Measurements from ENCODE around the gene ELP2. TPM values are rescaled to one million over a fixed set of nuclear protein-coding genes. Genes with fewer than 3 reads are reported as not detected.

The ELP2 gene
- polyA plus RNA-seq, 2 donors = 22.7 to 40.3 TPM

DNA sequence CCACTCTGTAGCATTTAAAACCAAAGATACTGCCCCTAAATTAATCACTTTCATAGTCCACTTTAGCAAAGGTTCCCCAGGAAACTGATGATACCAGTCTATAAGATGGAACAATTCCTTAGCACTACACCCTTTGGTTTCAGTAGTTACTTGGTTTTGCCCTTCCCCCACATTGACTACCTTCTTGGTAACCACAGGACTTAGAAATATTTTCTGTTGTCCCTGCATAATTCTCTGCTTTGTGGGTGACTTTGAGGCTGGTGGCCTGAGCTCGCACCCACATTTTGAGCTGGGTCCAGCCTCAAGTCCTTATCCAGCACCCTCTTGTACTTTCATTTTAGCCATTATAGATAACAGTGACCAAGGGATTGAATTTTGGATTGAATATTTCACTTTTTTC, 23.1 kb downstream of the ELP2 start:
- H3K27ac ChIP-seq (ENCODE audit: low read depth in 2 of 2, low read length in 1 of 2) = no peak overlapping the region
- H3K4me1 ChIP-seq (ENCODE audit: control insufficient read depth in 2 of 2, insufficient read depth in 2 of 2, low read length in 1 of 2) = no peaks in the 10 kb centered on the region
- H3K36me3 ChIP-seq (ENCODE audit: control insufficient read depth in 2 of 2, insufficient read depth in 2 of 2, low read length in 1 of 2) = peaks cover 5 to 19% of the 10 kb centered on the region in 2 donors
- WGBS, 2 donors = 95 to 100% methylated on average over 1 of the region's 1 CpG
- H3K9me3 ChIP-seq (ENCODE audit: control insufficient read depth in 2 of 2, insufficient read depth in 1 of 2, low read depth in 1 of 2, low read length in 1 of 2) = no peaks in the 10 kb centered on the region
- no peaks in the 10 kb centered on the region for H3K27me3 ChIP-seq (ENCODE audit: control insufficient read depth in 1 of 2, insufficient read depth in 2 of 2, low read length in 2 of 2)
- H3K4me3 ChIP-seq (ENCODE audit: low read depth in 1 of 2, low read length in 2 of 2) = no peak overlapping the region

DNA sequence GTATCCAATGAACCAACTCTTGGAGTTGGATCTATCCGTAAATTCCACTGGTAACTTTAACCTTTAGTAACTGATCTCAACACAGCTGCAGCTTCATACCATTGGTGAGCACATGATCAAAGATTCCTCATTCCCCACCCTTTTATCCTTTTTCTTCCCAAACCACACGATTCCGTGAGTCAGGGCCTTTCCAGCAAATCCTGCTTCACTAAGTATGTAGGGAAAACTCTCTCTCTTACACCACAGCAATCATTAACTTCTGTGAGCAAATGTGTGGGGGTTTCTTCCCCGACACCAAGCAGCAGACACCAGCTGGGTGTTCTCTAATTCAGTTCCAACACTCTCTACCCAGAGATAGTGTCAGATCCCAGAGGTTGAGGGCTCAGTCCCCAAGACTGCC, 23.5 kb downstream of the ELP2 start:
- peaks cover 5 to 19% of the 10 kb centered on the region in 2 donors for H3K36me3 ChIP-seq (ENCODE audit: control insufficient read depth in 2 of 2, insufficient read depth in 2 of 2, low read length in 1 of 2)
- no peaks in the 10 kb centered on the region for H3K4me1 ChIP-seq (ENCODE audit: control insufficient read depth in 2 of 2, insufficient read depth in 2 of 2, low read length in 1 of 2)
- no peaks in the 10 kb centered on the region for H3K27me3 ChIP-seq (ENCODE audit: control insufficient read depth in 1 of 2, insufficient read depth in 2 of 2, low read length in 2 of 2)
- 80 to 81% methylated on average over 4 of the region's 4 CpGs for WGBS, 2 donors
- H3K9me3 ChIP-seq (ENCODE audit: control insufficient read depth in 2 of 2, insufficient read depth in 1 of 2, low read depth in 1 of 2, low read length in 1 of 2) = no peaks in the 10 kb centered on the region
- H3K4me3 ChIP-seq (ENCODE audit: low read depth in 1 of 2, low read length in 2 of 2) = no peak overlapping the region
- no peak overlapping the region for H3K27ac ChIP-seq (ENCODE audit: low read depth in 2 of 2, low read length in 1 of 2)

DNA sequence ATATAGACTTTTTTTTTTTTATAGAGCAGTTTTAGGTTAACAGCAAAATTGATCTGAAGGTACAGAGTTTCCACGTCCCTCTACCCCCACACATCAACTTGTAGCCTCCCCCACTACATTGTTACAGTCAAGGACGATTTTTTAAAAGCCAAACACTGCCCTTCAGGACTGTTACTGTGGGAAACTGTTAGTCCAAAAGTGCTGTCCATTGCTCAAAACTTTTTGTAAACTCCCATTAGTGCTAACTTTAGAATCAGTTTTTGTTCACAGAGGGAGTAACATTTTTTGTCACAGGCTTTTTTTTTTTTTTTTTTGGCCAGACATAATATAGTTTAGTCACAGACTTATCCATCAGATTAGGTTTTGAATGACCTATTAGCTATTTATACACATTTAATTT, 24.1 kb downstream of the ELP2 start:
- Histone ChIP-seq H3K27ac (ENCODE audit: low read depth in 2 of 2, low read length in 1 of 2) (no peak overlapping the region), H3K36me3 (ENCODE audit: control insufficient read depth in 2 of 2, insufficient read depth in 2 of 2, low read length in 1 of 2) (peaks cover 5 to 19% of the 10 kb centered on the region in 2 donors), H3K4me1 (ENCODE audit: control insufficient read depth in 2 of 2, insufficient read depth in 2 of 2, low read length in 1 of 2) (no peaks in the 10 kb centered on the region), H3K27me3 (ENCODE audit: control insufficient read depth in 1 of 2, insufficient read depth in 2 of 2, low read length in 2 of 2) (no peaks in the 10 kb centered on the region), H3K9me3 (ENCODE audit: control insufficient read depth in 2 of 2, insufficient read depth in 1 of 2, low read depth in 1 of 2, low read length in 1 of 2) (no peaks in the 10 kb centered on the region), H3K4me3 (ENCODE audit: low read depth in 1 of 2, low read length in 2 of 2) (no peak overlapping the region)
- 66 to 74% methylated on average over 2 of the region's 2 CpGs for WGBS, 2 donors

DNA sequence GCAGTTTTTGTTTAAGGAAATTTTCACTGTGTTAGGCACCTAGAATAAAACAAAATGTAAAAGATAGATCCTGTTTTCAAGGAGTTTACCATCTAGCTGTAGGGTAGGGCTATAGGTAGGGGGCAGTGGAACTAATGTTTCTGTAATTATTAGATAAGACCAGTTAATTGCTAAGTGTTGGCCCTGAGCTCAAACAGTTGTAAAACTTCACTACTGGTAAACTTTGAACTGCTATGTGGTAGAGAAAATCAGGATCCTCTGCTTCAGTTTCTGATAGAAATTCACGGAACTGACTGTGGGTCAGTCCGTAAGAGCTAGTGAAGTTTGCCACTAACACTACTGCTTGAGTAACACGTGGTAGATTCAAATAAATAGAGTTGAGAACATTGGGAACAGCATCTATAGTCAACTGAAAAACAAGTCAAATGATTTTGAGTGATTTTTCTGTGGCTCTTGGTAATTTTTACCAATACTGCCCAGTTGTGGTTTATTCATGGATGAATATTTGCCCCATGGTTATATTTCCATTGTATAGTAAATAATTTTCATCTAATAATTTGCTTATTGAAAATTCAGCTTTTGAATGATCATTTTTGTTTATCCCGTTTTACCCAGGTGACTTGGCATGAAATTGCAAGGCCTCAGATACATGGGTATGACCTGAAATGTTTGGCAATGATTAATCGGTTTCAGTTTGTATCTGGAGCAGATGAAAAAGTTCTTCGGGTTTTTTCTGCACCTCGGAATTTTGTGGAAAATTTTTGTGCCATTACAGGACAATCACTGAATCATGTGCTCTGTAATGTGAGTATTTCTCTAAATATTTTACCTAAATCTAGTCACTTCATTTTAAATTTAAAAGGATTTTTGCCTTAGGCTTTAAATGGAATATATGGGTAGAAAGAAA, 26.4 kb downstream of the ELP2 start:
- H3K4me1 ChIP-seq (ENCODE audit: control insufficient read depth in 2 of 2, insufficient read depth in 2 of 2, low read length in 1 of 2) = no peaks in the 10 kb centered on the region
- H3K36me3 ChIP-seq (ENCODE audit: control insufficient read depth in 2 of 2, insufficient read depth in 2 of 2, low read length in 1 of 2) = peaks cover 5 to 12% of the 10 kb centered on the region in 2 donors
- H3K9me3 ChIP-seq (ENCODE audit: control insufficient read depth in 2 of 2, insufficient read depth in 1 of 2, low read depth in 1 of 2, low read length in 1 of 2) = no peaks in the 10 kb centered on the region
- H3K27ac ChIP-seq (ENCODE audit: low read depth in 2 of 2, low read length in 1 of 2) = no peak overlapping the region
- 84 to 93% methylated on average over 7 of the region's 7 CpGs for WGBS, 2 donors
- H3K4me3 ChIP-seq (ENCODE audit: low read depth in 1 of 2, low read length in 2 of 2) = no peak overlapping the region
- no peaks in the 10 kb centered on the region for H3K27me3 ChIP-seq (ENCODE audit: control insufficient read depth in 1 of 2, insufficient read depth in 2 of 2, low read length in 2 of 2)

DNA sequence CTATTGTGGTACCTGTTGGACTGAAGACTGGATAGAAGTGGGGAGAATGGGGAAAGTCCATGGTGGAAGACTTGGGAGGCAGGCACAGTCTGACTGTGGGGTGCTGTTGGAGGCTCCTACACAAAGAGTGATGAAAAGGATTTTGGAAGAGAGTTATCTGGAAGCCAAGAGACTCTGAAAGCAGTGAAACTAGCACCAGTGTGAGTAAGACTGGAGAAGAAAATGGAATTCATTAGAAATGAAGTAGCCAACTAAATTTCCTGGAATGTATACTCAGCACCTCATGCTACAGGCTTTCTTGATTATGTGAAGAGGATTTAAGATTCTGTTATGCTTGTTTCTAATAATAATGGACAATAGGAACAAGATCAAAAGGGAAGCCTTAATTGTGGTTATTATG, 27.7 kb downstream of the ELP2 start:
- H3K27me3 ChIP-seq (ENCODE audit: control insufficient read depth in 1 of 2, insufficient read depth in 2 of 2, low read length in 2 of 2) = no peaks in the 10 kb centered on the region
- H3K36me3 ChIP-seq (ENCODE audit: control insufficient read depth in 2 of 2, insufficient read depth in 2 of 2, low read length in 1 of 2) = peaks cover 5 to 6% of the 10 kb centered on the region in 2 donors
- H3K9me3 ChIP-seq (ENCODE audit: control insufficient read depth in 2 of 2, insufficient read depth in 1 of 2, low read depth in 1 of 2, low read length in 1 of 2) = no peaks in the 10 kb centered on the region
- no peaks in the 10 kb centered on the region for H3K4me1 ChIP-seq (ENCODE audit: control insufficient read depth in 2 of 2, insufficient read depth in 2 of 2, low read length in 1 of 2)
- no peak overlapping the region for H3K27ac ChIP-seq (ENCODE audit: low read depth in 2 of 2, low read length in 1 of 2)
- no peak overlapping the region for H3K4me3 ChIP-seq (ENCODE audit: low read depth in 1 of 2, low read length in 2 of 2)

DNA sequence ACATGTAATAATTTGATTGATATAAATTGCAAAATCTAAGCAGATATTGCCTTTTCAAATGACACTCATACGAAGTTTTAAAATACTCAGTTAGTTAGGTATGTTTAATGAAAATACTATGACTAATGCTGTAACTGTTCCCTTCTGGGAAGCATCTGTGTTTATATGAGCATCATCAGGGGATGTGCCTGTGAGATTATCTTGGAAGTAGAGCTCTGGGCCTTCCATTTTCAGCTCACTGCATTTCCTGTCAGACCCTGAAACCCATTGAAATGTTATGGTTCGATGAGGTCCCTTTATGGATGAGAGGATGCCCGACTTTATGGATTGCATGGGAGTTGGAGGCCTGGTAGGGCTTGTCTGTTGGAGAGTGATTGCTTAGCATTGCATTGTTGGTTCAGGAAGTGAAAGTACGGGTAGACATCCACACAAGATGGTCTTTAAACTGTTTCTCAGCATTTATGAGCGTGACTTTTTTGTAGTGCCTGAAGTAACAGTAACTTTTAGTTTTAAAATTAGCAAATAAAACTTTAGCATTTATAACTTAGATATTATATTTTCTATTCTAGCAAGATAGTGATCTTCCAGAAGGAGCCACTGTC, 28.7 kb downstream of the ELP2 start:
- WGBS, 2 donors = 78 to 82% methylated on average over 5 of the region's 5 CpGs
- Histone ChIP-seq H3K27ac (ENCODE audit: low read depth in 2 of 2, low read length in 1 of 2) (no peak overlapping the region), H3K4me3 (ENCODE audit: low read depth in 1 of 2, low read length in 2 of 2) (no peak overlapping the region), H3K9me3 (ENCODE audit: control insufficient read depth in 2 of 2, insufficient read depth in 1 of 2, low read depth in 1 of 2, low read length in 1 of 2) (no peaks in the 10 kb centered on the region), H3K36me3 (ENCODE audit: control insufficient read depth in 2 of 2, insufficient read depth in 2 of 2, low read length in 1 of 2) (peaks cover 1 to 5% of the 10 kb centered on the region in 2 donors), H3K27me3 (ENCODE audit: control insufficient read depth in 1 of 2, insufficient read depth in 2 of 2, low read length in 2 of 2) (no peaks in the 10 kb centered on the region), H3K4me1 (ENCODE audit: control insufficient read depth in 2 of 2, insufficient read depth in 2 of 2, low read length in 1 of 2) (no peaks in the 10 kb centered on the region)

DNA sequence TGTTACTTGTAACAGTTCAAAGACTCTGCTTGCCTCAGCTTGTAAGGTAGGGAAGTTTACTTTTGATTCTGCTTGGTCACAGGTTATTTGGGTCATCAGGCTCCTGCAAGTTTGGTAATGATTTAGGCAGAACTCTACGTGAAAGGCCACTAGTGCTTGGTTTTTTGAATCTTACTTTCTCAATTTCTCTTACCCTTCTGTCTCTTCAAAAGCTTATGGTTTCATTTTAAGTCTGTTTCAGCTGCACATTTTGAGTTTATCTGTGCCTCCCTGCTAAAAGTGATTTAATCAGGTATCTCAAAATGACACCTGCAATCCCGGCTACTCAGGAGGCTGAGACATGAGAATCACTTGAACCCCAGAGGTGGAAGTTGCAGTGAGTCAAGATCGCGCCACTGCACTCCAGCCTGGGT, 31.3 kb downstream of the ELP2 start:
- Histone ChIP-seq H3K9me3 (ENCODE audit: control insufficient read depth in 2 of 2, insufficient read depth in 1 of 2, low read depth in 1 of 2, low read length in 1 of 2) (no peaks in the 10 kb centered on the region), H3K36me3 (ENCODE audit: control insufficient read depth in 2 of 2, insufficient read depth in 2 of 2, low read length in 1 of 2) (peaks cover 0 to 2% of the 10 kb centered on the region in 2 donors), H3K4me1 (ENCODE audit: control insufficient read depth in 2 of 2, insufficient read depth in 2 of 2, low read length in 1 of 2) (no peaks in the 10 kb centered on the region), H3K27me3 (ENCODE audit: control insufficient read depth in 1 of 2, insufficient read depth in 2 of 2, low read length in 2 of 2) (no peaks in the 10 kb centered on the region), H3K27ac (ENCODE audit: low read depth in 2 of 2, low read length in 1 of 2) (no peak overlapping the region), H3K4me3 (ENCODE audit: low read depth in 1 of 2, low read length in 2 of 2) (no peak overlapping the region)
- WGBS, 2 donors = 83 to 84% methylated on average over 4 of the region's 4 CpGs

DNA sequence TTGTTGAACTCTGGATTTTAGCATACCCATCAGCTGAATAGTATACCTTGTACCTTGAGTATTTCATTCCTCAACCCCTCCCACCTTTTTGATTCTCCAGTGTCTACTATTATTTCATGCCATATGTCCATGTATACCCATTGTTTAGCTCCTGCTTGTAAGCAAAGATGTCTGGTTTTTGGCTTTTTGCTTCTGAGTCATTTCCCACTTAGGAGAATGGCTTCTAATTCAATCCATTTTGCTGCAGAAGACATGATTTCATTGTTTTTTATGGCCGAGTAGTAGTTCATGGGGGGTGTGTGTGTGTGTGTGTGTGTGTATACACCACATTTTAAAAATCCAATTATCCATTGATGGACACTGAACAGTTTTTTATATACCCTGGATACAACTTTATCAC, 33.3 kb downstream of the ELP2 start:
- no peaks in the 10 kb centered on the region for H3K27me3 ChIP-seq (ENCODE audit: control insufficient read depth in 1 of 2, insufficient read depth in 2 of 2, low read length in 2 of 2)
- H3K4me1 ChIP-seq (ENCODE audit: control insufficient read depth in 2 of 2, insufficient read depth in 2 of 2, low read length in 1 of 2) = no peaks in the 10 kb centered on the region
- peaks cover 0 to 5% of the 10 kb centered on the region in 2 donors for H3K36me3 ChIP-seq (ENCODE audit: control insufficient read depth in 2 of 2, insufficient read depth in 2 of 2, low read length in 1 of 2)
- H3K27ac ChIP-seq (ENCODE audit: low read depth in 2 of 2, low read length in 1 of 2) = no peak overlapping the region
- no peaks in the 10 kb centered on the region for H3K9me3 ChIP-seq (ENCODE audit: control insufficient read depth in 2 of 2, insufficient read depth in 1 of 2, low read depth in 1 of 2, low read length in 1 of 2)
- WGBS, 2 donors = 81 to 88% methylated on average over 1 of the region's 1 CpG
- H3K4me3 ChIP-seq (ENCODE audit: low read depth in 1 of 2, low read length in 2 of 2) = no peak overlapping the region

DNA sequence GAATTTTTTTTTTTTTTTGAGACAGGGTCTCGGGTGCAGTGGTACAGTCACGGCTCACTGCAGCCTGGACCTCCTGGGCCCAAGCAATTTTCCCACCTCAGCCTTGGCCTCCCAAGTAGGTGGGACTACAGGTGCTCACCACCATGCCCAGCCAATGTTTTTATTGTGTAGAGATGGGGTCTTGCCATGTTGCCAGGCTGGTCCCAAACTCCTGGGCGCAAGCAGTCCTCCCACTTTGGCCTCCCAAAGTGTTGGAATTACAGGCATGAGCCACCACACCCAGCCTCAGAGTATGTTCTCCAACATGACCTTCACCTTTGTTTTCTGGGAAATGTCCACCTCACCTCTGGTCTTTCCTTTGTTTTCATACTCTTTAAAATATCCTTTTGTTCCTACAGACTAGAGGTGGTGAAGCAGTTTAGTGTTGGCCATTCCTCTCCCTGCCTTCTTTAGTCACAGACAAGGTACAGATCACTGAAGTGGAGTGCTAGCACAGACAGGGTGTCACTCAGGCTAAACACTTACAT, 38.1 kb downstream of the ELP2 start:
- peaks cover 0 to 22% of the 10 kb centered on the region in 2 donors for H3K36me3 ChIP-seq (ENCODE audit: control insufficient read depth in 2 of 2, insufficient read depth in 2 of 2, low read length in 1 of 2)

More for the DNA sequence above, 38.1 kb downstream of the ELP2 start:
- Histone ChIP-seq H3K9me3 (ENCODE audit: control insufficient read depth in 2 of 2, insufficient read depth in 1 of 2, low read depth in 1 of 2, low read length in 1 of 2) (no peaks in the 10 kb centered on the region), H3K27ac (ENCODE audit: low read depth in 2 of 2, low read length in 1 of 2) (no peak overlapping the region), H3K4me1 (ENCODE audit: control insufficient read depth in 2 of 2, insufficient read depth in 2 of 2, low read length in 1 of 2) (no peaks in the 10 kb centered on the region), H3K4me3 (ENCODE audit: low read depth in 1 of 2, low read length in 2 of 2) (no peak overlapping the region), H3K27me3 (ENCODE audit: control insufficient read depth in 1 of 2, insufficient read depth in 2 of 2, low read length in 2 of 2) (no peaks in the 10 kb centered on the region)
- WGBS, 2 donors = 97 to 99% methylated on average over 3 of the region's 3 CpGs

Data from esophagus (tissue), 2 donors.